ENCODE results near the gene RAB3C.

RAB3C gene

GRCh38 chr5:58851571-58851970, 268.7 kb downstream of the RAB3C start:
- Histone ChIP-seq H4K20me1 (ENCODE audit: insufficient read depth, low read length) (no peaks in the 10 kb centered on the region), H3K4me3 (ENCODE audit: low read length) (no peak overlapping the region), H3K27ac (ENCODE audit: low read length) (no peak overlapping the region), H3K9me2 (replicated peaks; ENCODE audit: insufficient read depth, low read length) (no peaks in the 10 kb centered on the region), H3K27me3 (replicated peaks; ENCODE audit: insufficient read depth, low read length) (no peaks in the 10 kb centered on the region), H3K36me3 (replicated peaks; ENCODE audit: insufficient read depth, low read length) (no peaks in the 10 kb centered on the region), H2AFZ (ENCODE audit: low read length) (no peak overlapping the region), H3F3A (ENCODE audit: insufficient read depth, low read length) (no peaks in the 10 kb centered on the region), H3K9me3 (replicated peaks; ENCODE audit: insufficient read depth, low read length) (no peaks in the 10 kb centered on the region), H3K4me1 (ENCODE audit: low read length) (no peaks in the 10 kb centered on the region), H3K9ac (ENCODE audit: low read length) (no peak overlapping the region), H3K79me2 (ENCODE audit: low read length) (no peaks in the 10 kb centered on the region), H3K4me2 (ENCODE audit: low read depth, low read length) (no peak overlapping the region)
- no peak for DNase-seq
- no peak for TF ChIP-seq EZH2 (optimal IDR thresholded peaks at IDR 0.05; ENCODE audit: low read depth, low read length)
- no peak for TF ChIP-seq CTCF (IDR thresholded peaks at IDR 0.05; ENCODE audit: low read length)
- TF ChIP-seq EZH2phosphoT487 (IDR thresholded peaks at IDR 0.05; ENCODE audit: low read length): no peak

GRCh38 chr5:58852566-58852965, 269.7 kb downstream of the RAB3C start:
- no peak for DNase-seq
- Histone ChIP-seq H3K79me2 (ENCODE audit: low read length) (no peaks in the 10 kb centered on the region), H3F3A (ENCODE audit: insufficient read depth, low read length) (no peaks in the 10 kb centered on the region), H3K27me3 (replicated peaks; ENCODE audit: insufficient read depth, low read length) (no peaks in the 10 kb centered on the region), H3K9me2 (replicated peaks; ENCODE audit: insufficient read depth, low read length) (no peaks in the 10 kb centered on the region), H2AFZ (ENCODE audit: low read length) (no peak overlapping the region), H4K20me1 (ENCODE audit: insufficient read depth, low read length) (no peaks in the 10 kb centered on the region), H3K9me3 (replicated peaks; ENCODE audit: insufficient read depth, low read length) (no peaks in the 10 kb centered on the region), H3K36me3 (replicated peaks; ENCODE audit: insufficient read depth, low read length) (no peaks in the 10 kb centered on the region), H3K4me3 (ENCODE audit: low read length) (no peak overlapping the region), H3K4me1 (ENCODE audit: low read length) (no peaks in the 10 kb centered on the region; the same call in 1 of the 2 replicates), H3K4me2 (ENCODE audit: low read depth, low read length) (no peak overlapping the region), H3K27ac (ENCODE audit: low read length) (no peak overlapping the region), H3K9ac (ENCODE audit: low read length) (no peak overlapping the region)
- TF ChIP-seq EZH2 (optimal IDR thresholded peaks at IDR 0.05; ENCODE audit: low read depth, low read length) (no peak), CTCF (IDR thresholded peaks at IDR 0.05; ENCODE audit: low read length) (no peak), EZH2phosphoT487 (IDR thresholded peaks at IDR 0.05; ENCODE audit: low read length) (no peak)

- H3K9me2 ChIP-seq (replicated peaks; ENCODE audit: insufficient read depth, low read length): no peaks in the 10 kb centered on the region
- no peak for DNase-seq
- no peaks in the 10 kb centered on the region for H3K9me3 ChIP-seq (replicated peaks; ENCODE audit: insufficient read depth, low read length)
- H3K36me3 ChIP-seq (replicated peaks; ENCODE audit: insufficient read depth, low read length): no peaks in the 10 kb centered on the region
- H2AFZ ChIP-seq (ENCODE audit: low read length): no peak overlapping the region
- H3F3A ChIP-seq (ENCODE audit: insufficient read depth, low read length): no peaks in the 10 kb centered on the region
- H3K79me2 ChIP-seq (ENCODE audit: low read length): no peaks in the 10 kb centered on the region
- H3K4me1 ChIP-seq (ENCODE audit: low read length): no peaks in the 10 kb centered on the region; the same call in 1 of the 2 replicates
- no peak for TF ChIP-seq EZH2phosphoT487 (IDR thresholded peaks at IDR 0.05; ENCODE audit: low read length)
- TF ChIP-seq EZH2 (optimal IDR thresholded peaks at IDR 0.05; ENCODE audit: low read depth, low read length): no peak
- no peak for TF ChIP-seq CTCF (IDR thresholded peaks at IDR 0.05; ENCODE audit: low read length)
- no peak overlapping the region for H3K4me3 ChIP-seq (ENCODE audit: low read length)
- no peak overlapping the region for H3K9ac ChIP-seq (ENCODE audit: low read length)
- no peak overlapping the region for H3K4me2 ChIP-seq (ENCODE audit: low read depth, low read length)
- H3K27me3 ChIP-seq (replicated peaks; ENCODE audit: insufficient read depth, low read length): no peaks in the 10 kb centered on the region
- no peaks in the 10 kb centered on the region for H4K20me1 ChIP-seq (ENCODE audit: insufficient read depth, low read length)
- H3K27ac ChIP-seq (ENCODE audit: low read length): no peak overlapping the region
Observed at GRCh38 chr5:58854441-58854840, 271.6 kb downstream of the RAB3C start.
